Endometrial microvascular endothelial cells (primary cell): ENCODE results near the gene SENP1. TPM values are rescaled to one million over a fixed set of nuclear protein-coding genes. Genes with fewer than 3 reads are reported as not detected.

Source experiments
- in situ Hi-C: cut with HindIII; loops from 2 replicates; pipeline ENCODE4 v1.10.0; 2017; ENCODE audit warnings: low sequenced_read_pairs, low pct_unique_long_range_greater_than_20kb; ENCODE audit errors: inconsistent ontology term
- total RNA-seq: library from RNA; depleted of rRNA; stranded (reverse); fragments of >200 nt; gene quantifications from one replicate; pipeline ENCODE4 v1.2.3, GENCODE V29; 2015; ENCODE audit errors: inconsistent ontology term

The SENP1 gene
- total RNA-seq, 1 donor from 2014 or later = 20.0 TPM

- in situ Hi-C loops = no loop called here
Measured at GRCh38 chr12:48041591-48042423, 64.1 kb downstream of the SENP1 start.

- in situ Hi-C loops = no loop called here
Measured at GRCh38 chr12:48040354-48040753, 65.5 kb downstream of the SENP1 start.

- in situ Hi-C loops = no loop called here
Measured at GRCh38 chr12:48039151-48039550, 66.7 kb downstream of the SENP1 start.

- in situ Hi-C loops = no loop called here
Measured at GRCh38 chr12:48038085-48038484, 67.8 kb downstream of the SENP1 start.

GRCh38 chr12:48037267-48037915 is 68.5 kb downstream of the SENP1 start:
- in situ Hi-C loops = no loop called here

GRCh38 chr12:48036818-48037217 is 69.1 kb downstream of the SENP1 start:
- in situ Hi-C loops = no loop called here

GRCh38 chr12:48034835-48035805 is 70.8 kb downstream of the SENP1 start:
- in situ Hi-C loops = no loop called here

GRCh38 chr12:48033451-48033850 is 72.4 kb downstream of the SENP1 start:
- in situ Hi-C loops = no loop called here

GRCh38 chr12:48032597-48032996 is 73.3 kb downstream of the SENP1 start:
- in situ Hi-C loops = no loop called here

- in situ Hi-C loops = no loop called here
Measured at GRCh38 chr12:48031135-48031960, 74.5 kb downstream of the SENP1 start.

- in situ Hi-C loops = no loop called here
Measured at GRCh38 chr12:48030173-48030650, 75.7 kb downstream of the SENP1 start.

- in situ Hi-C loops = no loop called here
Measured at GRCh38 chr12:48029491-48030172, 76.2 kb downstream of the SENP1 start.

GRCh38 chr12:48028541-48029431 is 77.1 kb downstream of the SENP1 start:
- in situ Hi-C loops = no loop called here

GRCh38 chr12:48027183-48028002 is 78.5 kb downstream of the SENP1 start:
- in situ Hi-C loops = no loop called here

GRCh38 chr12:48026060-48026827 is 79.6 kb downstream of the SENP1 start:
- in situ Hi-C loops = no loop called here
